Measurements from ENCODE around the gene CDC42BPA. TPM values are rescaled to one million over a fixed set of nuclear protein-coding genes. Genes with fewer than 3 reads are reported as not detected.

The CDC42BPA gene
- total and polyA plus RNA-seq, 2 of the 8 experiments (the other 6 are each of a cell fraction or from before 2014, with no cell fraction given) = 7.1 to 28.5 TPM

- FAIRE-seq (no peak), DNase-seq (ENCODE audit: low read depth in 1 of 2, low spot score in 2 of 2) (no peak)
- no peak overlapping the region for H3K23ac ChIP-seq (ENCODE audit: insufficient read length)
- no peak overlapping the region for H3K56ac ChIP-seq (replicated peaks; ENCODE audit: insufficient read length, low read depth, low read length)
- no peak overlapping the region for H4K8ac ChIP-seq (ENCODE audit: extremely low read depth, insufficient read depth, low read length)
- H4K91ac ChIP-seq (replicated peaks; ENCODE audit: insufficient read length, low read length) = no peak overlapping the region
- no peaks in the 10 kb centered on the region for H3K79me1 ChIP-seq (ENCODE audit: low read depth, low read length)
- POLR2A ChIA-PET (ENCODE audit: partially characterized antibody) = interaction anchor here (0.7 kb wide), 1 partner anchor 17 kb away, joined by 5 read pairs; no protein-coding TSS in a partner anchor
- H3K4ac ChIP-seq (replicated peaks; ENCODE audit: insufficient read length, low read depth, low read length) = no peak overlapping the region
- no peaks in the 10 kb centered on the region; the same call in 1 of the 2 replicates for H3K23me2 ChIP-seq (ENCODE audit: low read depth, low read length)
- TF ChIP-seq HDAC6 (IDR thresholded peaks at IDR 0.05; ENCODE audit: low read depth, low read length) (no peak), TAF1 (IDR thresholded peaks at IDR 0.05; ENCODE audit: low read depth, low read length) (no peak), SIRT6 (IDR thresholded peaks at IDR 0.05; ENCODE audit: low read length) (no peak), ZNF274 (IDR thresholded peaks at IDR 0.05; ENCODE audit: borderline replicate concordance, extremely low read depth, low read length) (no peak), SAP30 (IDR thresholded peaks at IDR 0.05; ENCODE audit: insufficient read depth, insufficient replicate concordance, low read length) (no peak), GABPA (IDR thresholded peaks at IDR 0.05; ENCODE audit: borderline replicate concordance, insufficient read depth, low read length) (no peak)
- TF ChIP-seq, protein P1, sequence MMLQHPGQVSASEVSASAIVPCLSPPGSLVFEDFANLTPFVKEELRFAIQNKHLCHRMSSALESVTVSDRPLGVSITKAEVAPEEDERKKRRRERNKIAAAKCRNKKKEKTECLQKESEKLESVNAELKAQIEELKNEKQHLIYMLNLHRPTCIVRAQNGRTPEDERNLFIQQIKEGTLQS (IDR thresholded peaks at IDR 0.05; ENCODE audit: insufficient read depth, low read depth, low read length) = no peak
- CTCF ChIA-PET (ENCODE audit: partially characterized antibody) = interaction anchor here (0.6 to 0.8 kb wide), 7 partner anchors 25 to 1629 kb away, joined by 3 to 6 read pairs (median 4); no protein-coding TSS in a partner anchor
- H2BK20ac ChIP-seq (ENCODE audit: low read length) = no peak overlapping the region
- H3K18ac ChIP-seq (ENCODE audit: extremely low read depth, low read length) = no peak overlapping the region
- H2BK12ac ChIP-seq (ENCODE audit: low read depth, low read length) = no peak overlapping the region
- H3K79me2 ChIP-seq (ENCODE audit: control insufficient read depth in 1 of 2, insufficient read depth in 2 of 2, low read length in 2 of 2) = no peaks in the 10 kb centered on the region
- H4K5ac ChIP-seq (ENCODE audit: insufficient read length, low read depth, low read length) = no peak overlapping the region
- H3K27ac ChIP-seq (ENCODE audit: low read depth, low read length) = no peak overlapping the region
- H3K9me3 ChIP-seq (ENCODE audit: insufficient read depth in 2 of 2, low read depth in 1 of 2, low read length in 1 of 2) = no peaks in the 10 kb centered on the region
- H3K27me3 ChIP-seq (replicated peaks in 1 of 4; ENCODE audit: control insufficient read depth in 3 of 4, extremely low read depth in 1 of 4, insufficient read depth in 3 of 4, low read length in 3 of 4) = no peaks in the 10 kb centered on the region; a peak in 1 of 7 replicates
- no peak overlapping the region for H2BK15ac ChIP-seq (ENCODE audit: low read length)
- H3K4me3 ChIP-seq (ENCODE audit: extremely low read depth in 1 of 4, insufficient read depth in 2 of 4, low read depth in 3 of 4, low read length in 4 of 4) = no peak overlapping the region
- H2BK120ac ChIP-seq (replicated peaks; ENCODE audit: low read depth, low read length) = no peak overlapping the region
- no peak overlapping the region for H3K9ac ChIP-seq (replicated peaks in 1 of 4; ENCODE audit: extremely low read depth in 1 of 4, low read depth in 3 of 4, low read length in 3 of 4)
- H2AFZ ChIP-seq (ENCODE audit: low read length) = no peak overlapping the region
- no peak overlapping the region for H2BK5ac ChIP-seq (ENCODE audit: low read depth, low read length)
- 89% methylated on average over 3 of the region's 3 CpGs; no CpG with 5 or more reads in 1 of the 2 experiments for WGBS, 2 experiments (ENCODE audit: extremely low coverage in 1 of 2, insufficient coverage in 1 of 2, insufficient read length in 1 of 2, insufficient replicate concordance in 2 of 2, low coverage in 1 of 2, low lambda C conversion rate in 2 of 2, missing lambda C conversion rate in 1 of 2)
- H3K14ac ChIP-seq (ENCODE audit: insufficient read length) = no peak overlapping the region
- no peaks in the 10 kb centered on the region for H3K36me3 ChIP-seq (ENCODE audit: control insufficient read depth in 2 of 4, insufficient read depth in 4 of 4, low read length in 3 of 4)
- no peak overlapping the region for H3K4me2 ChIP-seq (ENCODE audit: insufficient read depth in 1 of 2, low read depth in 2 of 2, low read length in 2 of 2)
- no peaks in the 10 kb centered on the region for H4K20me1 ChIP-seq (replicated peaks in 1 of 2; ENCODE audit: control insufficient read depth in 1 of 2, insufficient read depth in 2 of 2, low read length in 2 of 2)
- H3K4me1 ChIP-seq (replicated peaks in 1 of 4; ENCODE audit: control insufficient read depth in 3 of 4, insufficient read depth in 4 of 4, low read length in 3 of 4) = no peaks in the 10 kb centered on the region; a peak in 3 of 7 replicates
- H2AK5ac ChIP-seq (ENCODE audit: low read depth, low read length) = no peak overlapping the region
These were observed 31.7 kb upstream of the CDC42BPA start for GRCh38 chr1:227349967-227350366.

Data from H1 (cell line).